GM12878 (cell line): Measurements from ENCODE around the gene CTNS. TPM values are rescaled to one million over a fixed set of nuclear protein-coding genes. Genes with fewer than 3 reads are reported as not detected.

Source experiments
- ATAC-seq: fragments of 200-7000 bp; cut with Tn5 transposase; 3 replicates; pipeline ENCODE4 v1.9.1; 2020; ENCODE audit warnings: mild to moderate bottlenecking, moderate library complexity
- BruUV-seq: library from RNA; stranded (reverse); fragments of 400-500 nt; replicated peaks from 2 replicates; lab custom pipeline; 2021; lab: Mats Ljungman, UMichigan
- CTCF ChIA-PET: fragments of 300-600 bp; sonication (Branson Sonifier 250); formaldehyde crosslinking; extraction: SDS; loops from one replicate; lab custom pipeline; 2021; ENCODE audit warnings: inconsistent platforms; lab: Yijun Ruan, JAX
- POLR2A ChIA-PET: fragments of 350-600 bp; formaldehyde crosslinking; extraction: SDS; loops from one replicate; lab custom pipeline; 2021; ENCODE audit warnings: inconsistent platforms; lab: Charles Lee
- RAD21 ChIA-PET: fragments of 300-600 bp; sonication (Branson Sonifier 250); formaldehyde crosslinking; loops from one replicate; lab custom pipeline; 2023; ENCODE audit warnings: antibody characterized with exemption; ENCODE audit not compliant: unreplicated experiment; lab: Charles Lee
- SMC1A ChIA-PET: fragments of 300-600 bp; sonication (Branson Sonifier 250); formaldehyde crosslinking; loops from one replicate; lab custom pipeline; 2023; ENCODE audit not compliant: unreplicated experiment, uncharacterized antibody; lab: Charles Lee
- DNase-seq: peaks from one replicate; pipeline ENCODE4 v3.0.0-alpha.2; 2011; ENCODE audit warnings: low read depth, low spot score
- FAIRE-seq: peaks from 3 replicates; lab custom pipeline; 2011; peaks lifted over from hg19 to GRCh38; lab: Jason Lieb, UNC
- H2AFZ ChIP-seq: 2 replicates; pipeline ENCODE4 v1.6.0; 2011; ENCODE audit warnings: low read depth, low read length, control low read depth; ENCODE audit not compliant: control insufficient read depth
- H3K27ac ChIP-seq: 2 replicates; pipeline ENCODE4 v1.5.1; 2011; ENCODE audit warnings: control low read depth; ENCODE audit not compliant: control insufficient read depth, insufficient read depth
- H3K27me3 ChIP-seq, 2 experiments: replicated peaks in 1 of 2; 2 replicates each; pipeline versions ENCODE4 v1.6.0 to v1.6.1; 2011; ENCODE audit warnings: low read length in 1 of 2; ENCODE audit not compliant: control insufficient read depth in 2 of 2, insufficient read depth in 2 of 2
- H3K36me3 ChIP-seq, 2 experiments: 2 replicates each; pipeline ENCODE4 v1.5.1; 2011; ENCODE audit warnings: low read length in 1 of 2; ENCODE audit not compliant: control insufficient read depth in 2 of 2, insufficient read depth in 2 of 2
- H3K4me1 ChIP-seq: 2 replicates; pipeline ENCODE4 v1.6.1; 2011; ENCODE audit warnings: mild to moderate bottlenecking, low read length, moderate library complexity, mixed read lengths; ENCODE audit not compliant: control insufficient read depth, insufficient read depth
- H3K4me2 ChIP-seq: 2 replicates; pipeline ENCODE4 v1.6.0; 2011; ENCODE audit warnings: control low read depth; ENCODE audit not compliant: control insufficient read depth, insufficient read depth
- H3K4me3 ChIP-seq: fragments of 200-600 bp; sonication (generic); 2 replicates; pipeline ENCODE4 v1.5.1; 2016
- H3K79me2 ChIP-seq: 2 replicates; pipeline ENCODE4 v1.6.0; 2011; ENCODE audit warnings: low read length; ENCODE audit not compliant: control insufficient read depth, insufficient read depth
- H3K9ac ChIP-seq: 2 replicates; pipeline ENCODE4 v1.8.0; 2011; ENCODE audit warnings: low read length, control low read depth, mixed read lengths; ENCODE audit not compliant: control insufficient read depth, insufficient read depth
- H3K9me3 ChIP-seq: replicated peaks from 3 replicates; pipeline ENCODE4 v1.5.1; 2011; ENCODE audit warnings: mild to moderate bottlenecking, low read length; ENCODE audit not compliant: control insufficient read depth, insufficient read depth
- H4K20me1 ChIP-seq: 2 replicates; pipeline ENCODE4 v1.6.0; 2011; ENCODE audit not compliant: control insufficient read depth, insufficient read depth
- ATF2 ChIP-seq: IDR thresholded peaks from 2 replicates; pipeline ENCODE4 v1.6.1; 2012; ENCODE audit warnings: low read length, inconsistent platforms
- ATF3 ChIP-seq: IDR thresholded peaks from 2 replicates; pipeline ENCODE4 v1.6.1; 2011; ENCODE audit warnings: low read depth, mild to moderate bottlenecking, low read length, moderate library complexity, borderline replicate concordance; ENCODE audit errors: extremely low read depth
- EGR1 ChIP-seq, 2 experiments: IDR thresholded peaks; 1 replicate in 1 of 2; 2 replicates in 1 of 2; pipeline ENCODE4 v1.6.1; 2011 to 2012; ENCODE audit warnings: low read depth in 2 of 2, low read length in 2 of 2, borderline replicate concordance in 1 of 2, mild to moderate bottlenecking in 1 of 2, moderate library complexity in 1 of 2
- HDAC6 ChIP-seq: fragments of 200-600 bp; sonication (generic); IDR thresholded peaks from one replicate; pipeline ENCODE4 v1.8.0; 2017; ENCODE audit warnings: antibody characterized with exemption; ENCODE audit not compliant: unreplicated experiment
- NFXL1 ChIP-seq: fragments of 450-650 bp; IDR thresholded peaks from 2 replicates; pipeline ENCODE4 v1.6.1; 2017; ENCODE audit warnings: antibody characterized with exemption, mild to moderate bottlenecking, borderline replicate concordance
- PAX5 ChIP-seq: IDR thresholded peaks from 2 replicates; pipeline ENCODE4 v1.6.1; 2011; ENCODE audit warnings: low read depth, low read length, borderline replicate concordance
- RAD51 ChIP-seq: fragments of 450-650 bp; IDR thresholded peaks from 2 replicates; pipeline ENCODE4 v1.6.1; 2016; ENCODE audit warnings: moderate library complexity, mild to moderate bottlenecking, inconsistent platforms
- RCOR1 ChIP-seq: conservative IDR thresholded peaks from 2 replicates; pipeline ENCODE4 v1.6.1; 2012; ENCODE audit warnings: low read depth, low read length, improper control_type of control experiment
- RELA ChIP-seq: fragments of 450-650 bp; IDR thresholded peaks from 2 replicates; pipeline ENCODE4 v1.8.0; 2014; ENCODE audit warnings: borderline replicate concordance; ENCODE audit not compliant: partially characterized antibody
- TCF3 ChIP-seq: IDR thresholded peaks from 2 replicates; pipeline ENCODE4 v1.6.1; 2012; ENCODE audit warnings: low read depth, mild to moderate bottlenecking, low read length, borderline replicate concordance; ENCODE audit not compliant: insufficient read depth
- YY1 ChIP-seq: IDR thresholded peaks from 2 replicates; pipeline ENCODE4 v1.6.1; 2011; ENCODE audit warnings: low read depth, mild to moderate bottlenecking, low read length
- ZNF592 ChIP-seq: fragments of 450-650 bp; IDR thresholded peaks from 2 replicates; pipeline ENCODE4 v1.6.1; 2017; ENCODE audit warnings: mild to moderate bottlenecking, moderate library complexity
- ZSCAN29 ChIP-seq: fragments of 450-650 bp; IDR thresholded peaks from 2 replicates; pipeline ENCODE4 v1.6.1; 2017; ENCODE audit warnings: mild to moderate bottlenecking, moderate library complexity
- ZZZ3 ChIP-seq: IDR thresholded peaks from 2 replicates; pipeline ENCODE4 v1.6.1; 2011; ENCODE audit warnings: low read depth; ENCODE audit not compliant: control insufficient read depth, insufficient read length
- WGBS: methylation state at CpG from one replicate; pipeline ENCODE4 v1.1.6; 2016; ENCODE audit warnings: low lambda C conversion rate; ENCODE audit not compliant: insufficient replicate concordance, insufficient coverage; ENCODE audit errors: missing lambda C conversion rate; 5-methylcytosine and 5-hydroxymethylcytosine counted together
- in situ Hi-C: fragments of 300-500 bp; cut with MboI; formaldehyde crosslinking; loops from 9 replicates; pipeline ENCODE4 v1.14.3; 2018; ENCODE audit warnings: mixed read lengths
- intact Hi-C: fragments of 100-400 bp; cut with micrococcal nuclease; formaldehyde crosslinking; loops from one replicate; pipeline ENCODE4 v1.14.2; 2022; ENCODE audit not compliant: unreplicated experiment
- polyA plus RNA-seq, 11 experiments: library from polyadenylated mRNA; depleted of rRNA in 4 of 11; unstranded in 6 of 11; stranded (reverse) in 5 of 11; fragments of >200 nt; fragmentation: Nextera tagmentation in 4 of 11; fragmentation: Illumina TruSeq in 1 of 11; extraction: Ambion mirVana in 4 of 11; extraction: Trizol in 1 of 11; gene quantifications; 1 replicate in 1 of 11; 2 replicates in 10 of 11; pipeline versions ENCODE4 v1.2.1 to v1.2.3, GENCODE V29; 2011 to 2016; ENCODE audit warnings: inconsistent platforms in 2 of 11, missing spikeins in 2 of 11, low read depth in 1 of 11
- total RNA-seq, 4 experiments: library from RNA; depleted of rRNA in 3 of 4; stranded (reverse); fragments of >200 nt in 3 of 4; fragmentation: Illumina TruSeq in 1 of 4; extraction: Trizol in 1 of 4; gene quantifications; 2 replicates each; pipeline versions ENCODE4 v1.2.1 to v1.2.3, GENCODE V29; 2013 to 2021

The CTNS gene
- total and polyA plus RNA-seq, 10 of the 15 experiments (the other 5 are each of a cell fraction or from before 2014, with no cell fraction given), result 0.92 to 10.7 (median 6.4) TPM

GRCh38 chr17:3656755-3657587 is 20.4 kb downstream of the CTNS start:
- FAIRE-seq, result no peak
- no peaks in the 10 kb centered on the region for H3K4me1 ChIP-seq
- H3K9ac ChIP-seq, result no peak overlapping the region
- no peak for DNase-seq
- H3K27me3 ChIP-seq, result no peaks in the 10 kb centered on the region
- H3K4me3 ChIP-seq, result no peak overlapping the region
- no peaks in the 10 kb centered on the region for H3K9me3 ChIP-seq
- no peak overlapping the region for H3K27ac ChIP-seq
- in situ Hi-C loops (no loop called here), intact Hi-C loops (no loop called here)
- RAD21 ChIA-PET, result no interaction called here
- CTCF ChIA-PET, result no interaction called here
- H3K36me3 ChIP-seq, result no peaks in the 10 kb centered on the region
- POLR2A ChIA-PET, result no interaction called here
- no peak overlapping the region for H2AFZ ChIP-seq
- no TSS peak for BruUV-seq
- H4K20me1 ChIP-seq, result no peaks in the 10 kb centered on the region
- H3K79me2 ChIP-seq, result no peaks in the 10 kb centered on the region
- no peak for ATAC-seq
- no peak overlapping the region for H3K4me2 ChIP-seq
- SMC1A ChIA-PET, result interaction anchor here (0.6 kb wide), 1 partner anchor 1675 kb away, joined by 3 read pairs; no protein-coding TSS in a partner anchor
- 81% methylated on average over 15 of the region's 16 CpGs for WGBS
- TF ChIP-seq ZSCAN29 (no peak), ZZZ3 (no peak), EGR1 (IDR thresholded peaks at IDR 0.05; ENCODE audit: borderline replicate concordance in 1 of 2, low read depth in 2 of 2, low read length in 2 of 2) (no peak), ATF3 (no peak), TCF3 (no peak), YY1 (no peak), NFXL1 (no peak), HDAC6 (no peak), ATF2 (no peak), RCOR1 (no peak), RELA (no peak), PAX5 (no peak), RAD51 (no peak), ZNF592 (no peak)
